BJ (cell line): ENCODE data around the gene SOST. TPM values are rescaled to one million over a fixed set of nuclear protein-coding genes. Genes with fewer than 3 reads are reported as not detected.

ENCODE experiments used
- CTCF ChIA-PET: fragments of 350-600 bp; formaldehyde crosslinking; extraction: SDS; loops from one replicate; lab custom pipeline; 2021; ENCODE audit warnings: antibody characterized with exemption, inconsistent platforms; lab: Yijun Ruan, JAX
- POLR2A ChIA-PET: fragments of 300-600 bp; sonication (Branson Sonifier 250); formaldehyde crosslinking; extraction: SDS; loops from one replicate; lab custom pipeline; 2021; ENCODE audit warnings: antibody characterized with exemption; lab: Charles Lee
- DNase-seq: peaks from one replicate; pipeline ENCODE4 v3.0.0-alpha.2; 2011; ENCODE audit warnings: low read depth
- H3K27me3 ChIP-seq: 2 replicates; pipeline ENCODE4 v1.6.0; 2011; ENCODE audit warnings: low read length; ENCODE audit not compliant: control insufficient read depth, insufficient read depth
- H3K36me3 ChIP-seq: 2 replicates; pipeline ENCODE4 v1.5.1; 2011; ENCODE audit warnings: low read length; ENCODE audit not compliant: control insufficient read depth, insufficient read depth
- H3K4me3 ChIP-seq: 2 replicates; pipeline ENCODE4 v1.5.1; 2011; ENCODE audit warnings: low read depth, mild to moderate bottlenecking, control low read depth, low read length
- polyA plus RNA-seq: library from polyadenylated mRNA; depleted of rRNA; stranded (reverse); fragments of >200 nt; gene quantifications from 2 replicates; pipeline ENCODE4 v1.2.3, GENCODE V29; 2011
- TF ChIP-seq, protein P1 (sequence below): IDR thresholded peaks from 2 replicates; pipeline ENCODE4 v1.5.1; 2011; ENCODE audit warnings: low read depth, mild to moderate bottlenecking, control low read depth, inconsistent platforms, low read length, moderate library complexity; ENCODE audit not compliant: insufficient read depth

The SOST gene
- polyA plus RNA-seq, 1 experiment, result not detected

DNA sequence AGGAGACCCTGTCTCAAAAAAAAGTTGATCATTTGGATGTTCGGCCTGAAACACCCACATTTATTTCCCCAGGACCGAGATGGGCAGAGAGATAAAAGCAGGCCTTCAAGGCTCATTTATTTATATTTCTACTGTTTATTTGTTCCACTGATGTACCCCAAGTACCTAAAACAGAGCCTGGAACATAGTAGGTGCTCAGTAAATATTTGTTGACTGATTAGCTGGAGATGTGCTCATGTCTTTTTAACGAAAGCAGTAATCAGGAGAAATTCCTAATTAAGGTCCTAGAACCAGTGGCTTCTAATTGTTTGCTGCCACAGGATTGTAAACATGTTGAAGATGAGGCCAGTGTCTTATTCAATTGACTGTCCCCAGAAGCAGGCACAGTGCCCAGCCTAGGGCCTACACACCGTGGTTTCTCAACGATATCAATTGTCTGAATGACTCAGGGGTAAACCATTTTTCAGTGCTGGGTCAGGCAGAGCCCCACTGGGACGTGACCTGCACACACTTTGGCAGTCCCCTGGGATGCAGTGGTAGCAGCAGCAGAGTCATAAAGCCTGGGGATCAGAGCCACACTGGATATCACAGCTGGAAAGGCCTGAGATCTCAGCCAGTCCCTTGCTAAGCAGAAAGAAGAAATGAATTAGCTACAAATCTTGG lies 34.8 kb downstream of the SOST start:
- no peaks in the 10 kb centered on the region for H3K27me3 ChIP-seq
- no peaks in the 10 kb centered on the region for H3K36me3 ChIP-seq
- TF ChIP-seq, protein P1, sequence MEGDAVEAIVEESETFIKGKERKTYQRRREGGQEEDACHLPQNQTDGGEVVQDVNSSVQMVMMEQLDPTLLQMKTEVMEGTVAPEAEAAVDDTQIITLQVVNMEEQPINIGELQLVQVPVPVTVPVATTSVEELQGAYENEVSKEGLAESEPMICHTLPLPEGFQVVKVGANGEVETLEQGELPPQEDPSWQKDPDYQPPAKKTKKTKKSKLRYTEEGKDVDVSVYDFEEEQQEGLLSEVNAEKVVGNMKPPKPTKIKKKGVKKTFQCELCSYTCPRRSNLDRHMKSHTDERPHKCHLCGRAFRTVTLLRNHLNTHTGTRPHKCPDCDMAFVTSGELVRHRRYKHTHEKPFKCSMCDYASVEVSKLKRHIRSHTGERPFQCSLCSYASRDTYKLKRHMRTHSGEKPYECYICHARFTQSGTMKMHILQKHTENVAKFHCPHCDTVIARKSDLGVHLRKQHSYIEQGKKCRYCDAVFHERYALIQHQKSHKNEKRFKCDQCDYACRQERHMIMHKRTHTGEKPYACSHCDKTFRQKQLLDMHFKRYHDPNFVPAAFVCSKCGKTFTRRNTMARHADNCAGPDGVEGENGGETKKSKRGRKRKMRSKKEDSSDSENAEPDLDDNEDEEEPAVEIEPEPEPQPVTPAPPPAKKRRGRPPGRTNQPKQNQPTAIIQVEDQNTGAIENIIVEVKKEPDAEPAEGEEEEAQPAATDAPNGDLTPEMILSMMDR, result no peak
- POLR2A ChIA-PET, result no interaction called here
- DNase-seq, result no peak
- no peak overlapping the region for H3K4me3 ChIP-seq
- CTCF ChIA-PET, result interaction anchor here (1.1 to 2.7 kb wide), 3 partner anchors 10 to 124 kb away, joined by 3 to 13 read pairs (median 4); partner anchors contain the start of gene CD300LG

GRCh38 chr17:43722870-43723665 lies 35.5 kb downstream of the SOST start:
- no peak for DNase-seq
- Histone ChIP-seq H3K36me3 (no peaks in the 10 kb centered on the region), H3K4me3 (no peak overlapping the region), H3K27me3 (no peaks in the 10 kb centered on the region)
- CTCF ChIA-PET, result interaction anchor here (1.1 to 2.7 kb wide), 3 partner anchors 11 to 124 kb away, joined by 3 to 13 read pairs (median 4); partner anchors contain the start of gene CD300LG
- POLR2A ChIA-PET, result no interaction called here
- TF ChIP-seq, protein P1, result no peak

GRCh38 chr17:43722269-43722619 lies 36.3 kb downstream of the SOST start:
- POLR2A ChIA-PET, result no interaction called here
- Histone ChIP-seq H3K36me3 (no peaks in the 10 kb centered on the region), H3K27me3 (no peaks in the 10 kb centered on the region), H3K4me3 (no peak overlapping the region)
- CTCF ChIA-PET, result interaction anchor here (1.5 to 2.7 kb wide), 2 partner anchors 28 to 38 kb away, joined by 7 to 13 read pairs; no protein-coding TSS in a partner anchor
- no peak for DNase-seq
- TF ChIP-seq, protein P1, result no peak

DNA sequence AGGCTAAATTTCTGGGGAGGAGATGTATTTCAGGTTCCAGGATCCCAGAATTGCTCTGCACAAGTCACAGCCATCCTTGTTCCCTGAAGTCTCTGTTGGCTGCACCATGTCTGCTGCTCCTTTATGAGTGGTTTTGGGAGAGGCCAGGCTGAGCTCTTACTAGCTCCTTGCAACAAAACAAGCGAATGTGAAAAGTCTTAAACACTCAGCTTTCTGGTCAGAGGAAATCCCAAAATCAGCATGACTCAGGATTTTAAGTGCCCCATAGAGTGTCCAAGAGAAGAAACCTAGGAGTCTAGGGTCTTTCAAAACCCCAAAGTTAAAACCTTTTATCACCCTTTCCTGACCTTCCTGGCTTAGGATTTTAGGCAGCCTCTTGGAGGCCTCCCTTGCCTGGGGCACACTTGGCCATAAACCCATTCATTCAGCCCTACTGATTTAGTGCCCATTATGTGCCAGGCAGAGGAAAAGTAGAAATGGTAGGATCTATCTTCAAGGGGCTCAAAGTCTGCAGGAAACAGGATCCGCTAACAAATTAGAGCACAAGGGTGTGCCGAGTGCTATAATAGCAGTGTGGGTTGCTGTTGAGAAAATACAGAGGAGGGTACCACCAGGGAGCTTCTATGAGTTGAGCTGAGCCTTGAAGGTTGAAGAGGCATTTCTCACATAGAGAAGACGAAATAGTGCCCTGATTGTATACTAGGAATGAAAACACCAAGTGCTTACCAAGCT lies 36.9 kb downstream of the SOST start:
- H3K4me3 ChIP-seq, result no peak overlapping the region
- no peak for DNase-seq
- no peaks in the 10 kb centered on the region for H3K27me3 ChIP-seq
- ChIA-PET POLR2A (no interaction called here), CTCF (interaction anchor here (1.5 kb wide), 1 partner anchor 38 kb away, joined by 7 read pairs; no protein-coding TSS in a partner anchor)
- TF ChIP-seq, protein P1, result no peak
- H3K36me3 ChIP-seq, result no peaks in the 10 kb centered on the region
